ENCODE measurements around the gene NRXN3. TPM values are rescaled to one million over a fixed set of nuclear protein-coding genes. Genes with fewer than 3 reads are reported as not detected.

Gene NRXN3
- polyA plus RNA-seq, 1 donor from 2014 or later: 110 TPM

- no peak overlapping the region for H3K4me2 ChIP-seq (ENCODE audit: low read length)
Measured at GRCh38 chr14:78667141-78667540, 497.0 kb downstream of the NRXN3 start.

GRCh38 chr14:78673845-78674244 is 503.7 kb downstream of the NRXN3 start:
- no peaks in the 10 kb centered on the region for H3F3A ChIP-seq (ENCODE audit: insufficient read depth, low read length, poor library complexity, severe bottlenecking)
- no peaks in the 10 kb centered on the region for H3K36me3 ChIP-seq (ENCODE audit: insufficient read depth, low read length)
- H3K4me3 ChIP-seq (ENCODE audit: low read length): no peak overlapping the region
- no peaks in the 10 kb centered on the region for H3K27me3 ChIP-seq (ENCODE audit: insufficient read depth, low read depth, low read length)
- TF ChIP-seq EZH2 (IDR thresholded peaks at IDR 0.05; ENCODE audit: borderline replicate concordance, insufficient read depth, low read length, poor library complexity, severe bottlenecking) (no peak), POLR2AphosphoS5 (IDR thresholded peaks at IDR 0.05) (no peak)
- H3K9me2 ChIP-seq (ENCODE audit: insufficient read depth, low read length): no peaks in the 10 kb centered on the region
- H3K27ac ChIP-seq (ENCODE audit: low read length): peak overlapping the region; percentile 71
- no peak overlapping the region for H3K4me2 ChIP-seq (ENCODE audit: low read length)
- H3K9me3 ChIP-seq (ENCODE audit: low read length): no peaks in the 10 kb centered on the region
- no peaks in the 10 kb centered on the region for H3K79me2 ChIP-seq (replicated peaks; ENCODE audit: insufficient read depth, low read length)
- H2AFZ ChIP-seq (ENCODE audit: low read depth, low read length): no peak overlapping the region
- no peak overlapping the region for H3K9ac ChIP-seq (ENCODE audit: low read length)
- no peaks in the 10 kb centered on the region for H4K20me1 ChIP-seq (ENCODE audit: insufficient read depth)

More at GRCh38 chr14:78667141-78667540, 497.0 kb downstream of the NRXN3 start:
- Histone ChIP-seq H3K27me3 (ENCODE audit: insufficient read depth, low read depth, low read length) (no peaks in the 10 kb centered on the region), H3K9me2 (ENCODE audit: insufficient read depth, low read length) (no peaks in the 10 kb centered on the region), H3K79me2 (replicated peaks; ENCODE audit: insufficient read depth, low read length) (no peaks in the 10 kb centered on the region), H3F3A (ENCODE audit: insufficient read depth, low read length, poor library complexity, severe bottlenecking) (peaks cover 8% of the 10 kb centered on the region), H3K27ac (ENCODE audit: low read length) (no peak overlapping the region), H4K20me1 (ENCODE audit: insufficient read depth) (no peaks in the 10 kb centered on the region), H3K9me3 (ENCODE audit: low read length) (no peaks in the 10 kb centered on the region), H3K4me3 (ENCODE audit: low read length) (no peak overlapping the region), H3K36me3 (ENCODE audit: insufficient read depth, low read length) (no peaks in the 10 kb centered on the region), H2AFZ (ENCODE audit: low read depth, low read length) (no peak overlapping the region), H3K9ac (ENCODE audit: low read length) (no peak overlapping the region)
- no peak for TF ChIP-seq SMC3 (conservative IDR thresholded peaks at IDR 0.05; ENCODE audit: poor library complexity)
- no peak for TF ChIP-seq CTCF (IDR thresholded peaks at IDR 0.05; ENCODE audit: poor library complexity, severe bottlenecking)
- TF ChIP-seq EP300 (conservative IDR thresholded peaks at IDR 0.05; ENCODE audit: poor library complexity, severe bottlenecking): no peak

GRCh38 chr14:78674820-78675219 is 504.6 kb downstream of the NRXN3 start:
- H3K4me3 ChIP-seq (ENCODE audit: low read length): peak overlapping the region; percentile 3
- H3K9ac ChIP-seq (ENCODE audit: low read length): no peak overlapping the region
- H4K20me1 ChIP-seq (ENCODE audit: insufficient read depth): no peaks in the 10 kb centered on the region
- H3K79me2 ChIP-seq (replicated peaks; ENCODE audit: insufficient read depth, low read length): no peaks in the 10 kb centered on the region
- H2AFZ ChIP-seq (ENCODE audit: low read depth, low read length): no peak overlapping the region
- no peaks in the 10 kb centered on the region for H3K36me3 ChIP-seq (ENCODE audit: insufficient read depth, low read length)
- H3K4me2 ChIP-seq (ENCODE audit: low read length): no peak overlapping the region
- no peaks in the 10 kb centered on the region for H3K27me3 ChIP-seq (ENCODE audit: insufficient read depth, low read depth, low read length)
- H3F3A ChIP-seq (ENCODE audit: insufficient read depth, low read length, poor library complexity, severe bottlenecking): no peaks in the 10 kb centered on the region
- peak overlapping the region; percentile 71 for H3K27ac ChIP-seq (ENCODE audit: low read length)
- no peaks in the 10 kb centered on the region for H3K9me2 ChIP-seq (ENCODE audit: insufficient read depth, low read length)
- TF ChIP-seq POLR2AphosphoS5 (IDR thresholded peaks at IDR 0.05) (peak; percentile 78), EP300 (conservative IDR thresholded peaks at IDR 0.05; ENCODE audit: poor library complexity, severe bottlenecking) (peak; percentile 95), EZH2 (IDR thresholded peaks at IDR 0.05; ENCODE audit: borderline replicate concordance, insufficient read depth, low read length, poor library complexity, severe bottlenecking) (no peak)
- H3K9me3 ChIP-seq (ENCODE audit: low read length): no peaks in the 10 kb centered on the region

- Histone ChIP-seq H3K9me2 (ENCODE audit: insufficient read depth, low read length) (no peaks in the 10 kb centered on the region), H3K36me3 (ENCODE audit: insufficient read depth, low read length) (no peaks in the 10 kb centered on the region), H3K9me3 (ENCODE audit: low read length) (no peaks in the 10 kb centered on the region), H3K27ac (ENCODE audit: low read length) (no peak overlapping the region), H3F3A (ENCODE audit: insufficient read depth, low read length, poor library complexity, severe bottlenecking) (no peaks in the 10 kb centered on the region), H4K20me1 (ENCODE audit: insufficient read depth) (no peaks in the 10 kb centered on the region), H3K27me3 (ENCODE audit: insufficient read depth, low read depth, low read length) (no peaks in the 10 kb centered on the region), H3K79me2 (replicated peaks; ENCODE audit: insufficient read depth, low read length) (no peaks in the 10 kb centered on the region), H3K4me3 (ENCODE audit: low read length) (no peak overlapping the region), H3K9ac (ENCODE audit: low read length) (no peak overlapping the region), H3K4me2 (ENCODE audit: low read length) (no peak overlapping the region), H2AFZ (ENCODE audit: low read depth, low read length) (no peak overlapping the region)
- TF ChIP-seq RAD21 (conservative IDR thresholded peaks at IDR 0.05) (no peak), TAF1 (IDR thresholded peaks at IDR 0.05; ENCODE audit: low read depth) (no peak), SMC3 (conservative IDR thresholded peaks at IDR 0.05; ENCODE audit: poor library complexity) (no peak), EZH2 (IDR thresholded peaks at IDR 0.05; ENCODE audit: borderline replicate concordance, insufficient read depth, low read length, poor library complexity, severe bottlenecking) (no peak), MXI1 (conservative IDR thresholded peaks at IDR 0.05; ENCODE audit: poor library complexity, severe bottlenecking) (no peak), CTCF (IDR thresholded peaks at IDR 0.05; ENCODE audit: poor library complexity, severe bottlenecking) (no peak), REST (IDR thresholded peaks at IDR 0.05; ENCODE audit: borderline replicate concordance) (no peak), EP300 (conservative IDR thresholded peaks at IDR 0.05; ENCODE audit: poor library complexity, severe bottlenecking) (no peak), POLR2AphosphoS5 (IDR thresholded peaks at IDR 0.05) (no peak)
Measured at GRCh38 chr14:78683206-78683605, 513.0 kb downstream of the NRXN3 start.
